ENCODE data around the gene PIAS4.

Gene PIAS4

DNA sequence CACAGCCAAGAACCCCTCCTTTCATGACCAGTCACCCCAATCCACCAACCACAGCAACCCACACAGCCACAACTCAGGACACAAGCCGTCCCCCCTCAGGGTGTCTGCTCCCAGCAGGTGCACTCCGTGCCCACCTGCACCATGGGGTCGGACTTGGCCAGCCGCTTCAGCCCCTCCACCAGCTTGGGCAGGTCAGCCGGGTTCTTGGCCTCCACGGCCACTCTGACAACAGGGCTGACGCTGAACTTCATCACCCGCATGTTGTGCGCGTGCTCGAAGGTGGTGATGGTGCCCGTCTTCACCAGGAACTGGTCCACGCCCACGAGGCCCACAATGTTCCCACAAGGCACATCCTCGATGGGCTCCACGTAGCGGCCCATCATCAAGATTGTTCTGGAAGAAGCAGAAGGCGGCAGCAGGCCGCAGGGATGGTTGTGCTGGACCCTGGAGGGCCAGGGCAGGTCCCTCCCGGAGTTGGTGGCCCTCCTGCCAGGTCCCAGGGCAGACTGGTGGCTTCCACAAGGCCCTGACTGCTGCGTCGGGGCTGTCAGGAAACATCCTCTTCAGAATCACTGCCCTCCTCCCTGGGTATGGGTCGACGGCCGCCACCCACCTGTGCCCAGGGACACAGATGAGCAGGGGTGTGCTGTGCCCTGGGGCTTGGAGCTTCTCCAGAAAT, 27.7 kb upstream of the PIAS4 start:
- Histone ChIP-seq H3K4me3 (ENCODE audit: insufficient read depth, low read length, poor library complexity, severe bottlenecking) (no peak overlapping the region), H3K27me3 (ENCODE audit: low read length) (no peaks in the 10 kb centered on the region), H3K36me3 (ENCODE audit: low read length) (peaks cover 63% of the 10 kb centered on the region), H3K9ac (ENCODE audit: low read length) (no peak overlapping the region), H3K4me2 (ENCODE audit: low read depth, low read length, poor library complexity, severe bottlenecking) (no peak overlapping the region), H3K9me2 (replicated peaks; ENCODE audit: insufficient read depth, low read length) (no peaks in the 10 kb centered on the region), H2AFZ (ENCODE audit: low read depth, low read length, severe bottlenecking) (no peak overlapping the region), H3K79me2 (ENCODE audit: insufficient read depth, low read length) (peaks cover 53% of the 10 kb centered on the region), H4K20me1 (ENCODE audit: low read depth, low read length) (peaks cover 61% of the 10 kb centered on the region; the same call in 1 of the 2 replicates), H3F3A (ENCODE audit: insufficient read depth) (peaks cover 66% of the 10 kb centered on the region), H3K9me3 (ENCODE audit: insufficient read depth, low read length) (no peaks in the 10 kb centered on the region), H3K27ac (ENCODE audit: low read depth, low read length) (no peak overlapping the region)
- TF ChIP-seq CTCF (IDR thresholded peaks at IDR 0.05; ENCODE audit: insufficient read depth, low read length, poor library complexity, severe bottlenecking) (no peak), EZH2phosphoT487 (conservative IDR thresholded peaks at IDR 0.05; ENCODE audit: low read length) (no peak)

GRCh38 chr19:3980353-3981251, 26.9 kb upstream of the PIAS4 start:
- Histone ChIP-seq H3K79me2 (ENCODE audit: insufficient read depth, low read length) (peaks cover 57% of the 10 kb centered on the region), H3K36me3 (ENCODE audit: low read length) (peaks cover 62% of the 10 kb centered on the region), H3K27me3 (ENCODE audit: low read length) (no peaks in the 10 kb centered on the region), H3K4me2 (ENCODE audit: low read depth, low read length, poor library complexity, severe bottlenecking) (no peak overlapping the region), H3K9me2 (replicated peaks; ENCODE audit: insufficient read depth, low read length) (no peaks in the 10 kb centered on the region), H3F3A (ENCODE audit: insufficient read depth) (peaks cover 62% of the 10 kb centered on the region), H3K4me3 (ENCODE audit: insufficient read depth, low read length, poor library complexity, severe bottlenecking) (no peak overlapping the region), H4K20me1 (ENCODE audit: low read depth, low read length) (peaks cover 59% of the 10 kb centered on the region; the same call in 1 of the 2 replicates), H2AFZ (ENCODE audit: low read depth, low read length, severe bottlenecking) (no peak overlapping the region), H3K9ac (ENCODE audit: low read length) (no peak overlapping the region), H3K27ac (ENCODE audit: low read depth, low read length) (no peak overlapping the region), H3K9me3 (ENCODE audit: insufficient read depth, low read length) (no peaks in the 10 kb centered on the region)
- no peak for TF ChIP-seq CTCF (IDR thresholded peaks at IDR 0.05; ENCODE audit: insufficient read depth, low read length, poor library complexity, severe bottlenecking)
- no peak for TF ChIP-seq EZH2phosphoT487 (conservative IDR thresholded peaks at IDR 0.05; ENCODE audit: low read length)

DNA sequence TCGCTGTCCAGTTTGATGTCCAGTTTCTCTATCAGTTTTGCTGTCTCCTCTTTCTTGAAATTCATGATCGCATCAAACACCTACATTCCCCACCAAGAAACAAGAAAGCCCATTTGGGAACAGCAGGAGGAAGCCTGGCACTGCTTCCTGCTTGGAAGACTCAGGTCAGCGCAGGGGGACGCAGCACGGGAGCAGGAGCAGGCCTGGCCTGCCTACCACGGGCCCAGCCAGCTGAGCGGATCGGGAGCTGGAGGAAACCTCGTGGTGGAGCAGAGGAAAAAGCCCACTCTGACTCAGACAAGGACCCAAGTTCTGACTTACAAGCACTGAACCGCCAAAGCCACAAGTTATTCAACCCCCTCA, 26.2 kb upstream of the PIAS4 start:
- Histone ChIP-seq H3K4me2 (ENCODE audit: low read depth, low read length, poor library complexity, severe bottlenecking) (no peak overlapping the region), H3K9me3 (ENCODE audit: insufficient read depth, low read length) (no peaks in the 10 kb centered on the region), H3K9me2 (replicated peaks; ENCODE audit: insufficient read depth, low read length) (no peaks in the 10 kb centered on the region), H3K79me2 (ENCODE audit: insufficient read depth, low read length) (peaks cover 57% of the 10 kb centered on the region), H3F3A (ENCODE audit: insufficient read depth) (peaks cover 65% of the 10 kb centered on the region), H2AFZ (ENCODE audit: low read depth, low read length, severe bottlenecking) (no peak overlapping the region), H3K27me3 (ENCODE audit: low read length) (no peaks in the 10 kb centered on the region), H3K4me3 (ENCODE audit: insufficient read depth, low read length, poor library complexity, severe bottlenecking) (no peak overlapping the region), H3K9ac (ENCODE audit: low read length) (no peak overlapping the region), H3K27ac (ENCODE audit: low read depth, low read length) (no peak overlapping the region), H3K36me3 (ENCODE audit: low read length) (peaks cover 58% of the 10 kb centered on the region), H4K20me1 (ENCODE audit: low read depth, low read length) (peaks cover 55% of the 10 kb centered on the region; the same call in 1 of the 2 replicates)
- no peak for TF ChIP-seq EZH2phosphoT487 (conservative IDR thresholded peaks at IDR 0.05; ENCODE audit: low read length)
- no peak for TF ChIP-seq CTCF (IDR thresholded peaks at IDR 0.05; ENCODE audit: insufficient read depth, low read length, poor library complexity, severe bottlenecking)

Measured in SU-DHL-6 (cell line).